Measurements from ENCODE around the gene USP38.

- no peak for TF ChIP-seq CTCF (IDR thresholded peaks at IDR 0.05)
- no peak for TF ChIP-seq POLR2A (IDR thresholded peaks at IDR 0.05)
Measured at GRCh38 chr4:143254491-143255226, 69.9 kb downstream of the USP38 start.
